ENCODE measurements around the gene MEF2C.

The MEF2C gene

GRCh38 chr5:88740604-88741185, 142.3 kb downstream of the MEF2C start:
- Mint-ChIP-seq H3K27ac (no peak overlapping the region), H3K27me3 (ENCODE audit: low read depth) (peaks cover 8% of the 10 kb centered on the region), H3K4me1 (ENCODE audit: low read depth) (no peaks in the 10 kb centered on the region), H3K9me3 (no peaks in the 10 kb centered on the region), H3K4me3 (no peak overlapping the region), H3K36me3 (ENCODE audit: low read depth) (no peaks in the 10 kb centered on the region)

- H3K27me3 Mint-ChIP-seq (ENCODE audit: low read depth): peaks cover 6% of the 10 kb centered on the region
- H3K4me1 Mint-ChIP-seq (ENCODE audit: low read depth): peaks cover 2% of the 10 kb centered on the region
- H3K27ac Mint-ChIP-seq: no peak overlapping the region
- H3K9me3 Mint-ChIP-seq: no peaks in the 10 kb centered on the region
- H3K36me3 Mint-ChIP-seq (ENCODE audit: low read depth): no peaks in the 10 kb centered on the region
- no peak overlapping the region for H3K4me3 Mint-ChIP-seq
These were observed 146.5 kb downstream of the MEF2C start for GRCh38 chr5:88736494-88736893.

GRCh38 chr5:88734983-88735382, 148.0 kb downstream of the MEF2C start:
- H3K4me3 Mint-ChIP-seq: no peak overlapping the region
- no peak overlapping the region for H3K27ac Mint-ChIP-seq

GRCh38 chr5:88734191-88734640, 148.8 kb downstream of the MEF2C start:
- H3K4me1 Mint-ChIP-seq (ENCODE audit: low read depth): peaks cover 2% of the 10 kb centered on the region
- no peak overlapping the region for H3K4me3 Mint-ChIP-seq
- H3K27me3 Mint-ChIP-seq (ENCODE audit: low read depth): peaks cover 6% of the 10 kb centered on the region
- H3K36me3 Mint-ChIP-seq (ENCODE audit: low read depth): no peaks in the 10 kb centered on the region
- no peaks in the 10 kb centered on the region for H3K9me3 Mint-ChIP-seq
- no peak overlapping the region for H3K27ac Mint-ChIP-seq

More at GRCh38 chr5:88734983-88735382, 148.0 kb downstream of the MEF2C start:
- peaks cover 2% of the 10 kb centered on the region for H3K4me1 Mint-ChIP-seq (ENCODE audit: low read depth)
- H3K36me3 Mint-ChIP-seq (ENCODE audit: low read depth): no peaks in the 10 kb centered on the region
- no peaks in the 10 kb centered on the region for H3K9me3 Mint-ChIP-seq
- H3K27me3 Mint-ChIP-seq (ENCODE audit: low read depth): peaks cover 3% of the 10 kb centered on the region

- H3K4me3 Mint-ChIP-seq: no peak overlapping the region
- no peaks in the 10 kb centered on the region for H3K36me3 Mint-ChIP-seq (ENCODE audit: low read depth)
- H3K9me3 Mint-ChIP-seq: no peaks in the 10 kb centered on the region
- peaks cover 2% of the 10 kb centered on the region for H3K4me1 Mint-ChIP-seq (ENCODE audit: low read depth)
- H3K27ac Mint-ChIP-seq: no peak overlapping the region
- H3K27me3 Mint-ChIP-seq (ENCODE audit: low read depth): peaks cover 6% of the 10 kb centered on the region
These were observed 150.1 kb downstream of the MEF2C start for GRCh38 chr5:88732862-88733261.

GRCh38 chr5:88732181-88732633, 150.8 kb downstream of the MEF2C start:
- Mint-ChIP-seq H3K9me3 (no peaks in the 10 kb centered on the region), H3K4me1 (ENCODE audit: low read depth) (peaks cover 2% of the 10 kb centered on the region), H3K36me3 (ENCODE audit: low read depth) (no peaks in the 10 kb centered on the region), H3K4me3 (no peak overlapping the region), H3K27ac (no peak overlapping the region), H3K27me3 (ENCODE audit: low read depth) (peaks cover 6% of the 10 kb centered on the region)

- H3K4me1 Mint-ChIP-seq (ENCODE audit: low read depth): peaks cover 2% of the 10 kb centered on the region
- no peaks in the 10 kb centered on the region for H3K9me3 Mint-ChIP-seq
- peaks cover 15% of the 10 kb centered on the region for H3K27me3 Mint-ChIP-seq (ENCODE audit: low read depth)
- H3K4me3 Mint-ChIP-seq: no peak overlapping the region
- H3K36me3 Mint-ChIP-seq (ENCODE audit: low read depth): no peaks in the 10 kb centered on the region
- no peak overlapping the region for H3K27ac Mint-ChIP-seq
These were observed 153.2 kb downstream of the MEF2C start for GRCh38 chr5:88729829-88730182.

- Mint-ChIP-seq H3K27me3 (ENCODE audit: low read depth) (peaks cover 15% of the 10 kb centered on the region), H3K4me1 (ENCODE audit: low read depth) (peaks cover 2% of the 10 kb centered on the region), H3K9me3 (no peaks in the 10 kb centered on the region), H3K27ac (no peak overlapping the region), H3K4me3 (no peak overlapping the region), H3K36me3 (ENCODE audit: low read depth) (no peaks in the 10 kb centered on the region)
These were observed 153.7 kb downstream of the MEF2C start for GRCh38 chr5:88729084-88729828.

GRCh38 chr5:88727705-88728313, 155.2 kb downstream of the MEF2C start:
- Mint-ChIP-seq H3K27me3 (ENCODE audit: low read depth) (peaks cover 12% of the 10 kb centered on the region), H3K27ac (no peak overlapping the region), H3K36me3 (ENCODE audit: low read depth) (no peaks in the 10 kb centered on the region), H3K4me1 (ENCODE audit: low read depth) (no peaks in the 10 kb centered on the region), H3K9me3 (no peaks in the 10 kb centered on the region), H3K4me3 (no peak overlapping the region)

GRCh38 chr5:88725454-88725853, 157.5 kb downstream of the MEF2C start:
- H3K27me3 Mint-ChIP-seq (ENCODE audit: low read depth): peaks cover 15% of the 10 kb centered on the region
- no peak overlapping the region for H3K4me3 Mint-ChIP-seq
- H3K27ac Mint-ChIP-seq: no peak overlapping the region
- H3K4me1 Mint-ChIP-seq (ENCODE audit: low read depth): no peaks in the 10 kb centered on the region
- no peaks in the 10 kb centered on the region for H3K36me3 Mint-ChIP-seq (ENCODE audit: low read depth)
- H3K9me3 Mint-ChIP-seq: no peaks in the 10 kb centered on the region

- Mint-ChIP-seq H3K9me3 (no peaks in the 10 kb centered on the region), H3K4me3 (no peak overlapping the region), H3K4me1 (ENCODE audit: low read depth) (no peaks in the 10 kb centered on the region), H3K27ac (no peak overlapping the region), H3K36me3 (ENCODE audit: low read depth) (no peaks in the 10 kb centered on the region), H3K27me3 (ENCODE audit: low read depth) (peaks cover 12% of the 10 kb centered on the region)
These were observed 158.8 kb downstream of the MEF2C start for GRCh38 chr5:88724201-88724600.

GRCh38 chr5:88722546-88723073, 160.4 kb downstream of the MEF2C start:
- peaks cover 12% of the 10 kb centered on the region for H3K27me3 Mint-ChIP-seq (ENCODE audit: low read depth)
- no peaks in the 10 kb centered on the region for H3K4me1 Mint-ChIP-seq (ENCODE audit: low read depth)
- no peaks in the 10 kb centered on the region for H3K36me3 Mint-ChIP-seq (ENCODE audit: low read depth)
- no peaks in the 10 kb centered on the region for H3K9me3 Mint-ChIP-seq
- no peak overlapping the region for H3K4me3 Mint-ChIP-seq
- H3K27ac Mint-ChIP-seq: no peak overlapping the region

GRCh38 chr5:88719434-88719833, 163.6 kb downstream of the MEF2C start:
- H3K27ac Mint-ChIP-seq: no peak overlapping the region
- H3K4me1 Mint-ChIP-seq (ENCODE audit: low read depth): no peaks in the 10 kb centered on the region
- H3K9me3 Mint-ChIP-seq: no peaks in the 10 kb centered on the region
- peaks cover 6% of the 10 kb centered on the region for H3K27me3 Mint-ChIP-seq (ENCODE audit: low read depth)
- no peak overlapping the region for H3K4me3 Mint-ChIP-seq
- no peaks in the 10 kb centered on the region for H3K36me3 Mint-ChIP-seq (ENCODE audit: low read depth)

GRCh38 chr5:88718736-88719135, 164.2 kb downstream of the MEF2C start:
- H3K36me3 Mint-ChIP-seq (ENCODE audit: low read depth): no peaks in the 10 kb centered on the region
- no peak overlapping the region for H3K27ac Mint-ChIP-seq
- H3K27me3 Mint-ChIP-seq (ENCODE audit: low read depth): peaks cover 6% of the 10 kb centered on the region
- no peaks in the 10 kb centered on the region for H3K4me1 Mint-ChIP-seq (ENCODE audit: low read depth)
- no peaks in the 10 kb centered on the region for H3K9me3 Mint-ChIP-seq
- no peak overlapping the region for H3K4me3 Mint-ChIP-seq

- H3K36me3 Mint-ChIP-seq (ENCODE audit: low read depth): no peaks in the 10 kb centered on the region
- no peak overlapping the region for H3K4me3 Mint-ChIP-seq
- peaks cover 3% of the 10 kb centered on the region for H3K27me3 Mint-ChIP-seq (ENCODE audit: low read depth)
- no peaks in the 10 kb centered on the region for H3K9me3 Mint-ChIP-seq
- H3K4me1 Mint-ChIP-seq (ENCODE audit: low read depth): no peaks in the 10 kb centered on the region
- no peak overlapping the region for H3K27ac Mint-ChIP-seq
These were observed 166.9 kb downstream of the MEF2C start for GRCh38 chr5:88716101-88716500.

Data from T-helper 1 cell treated with Interleukin-12 subunit alpha and Interleukin-12 subunit beta and Interleukin-4 antibody, amounts not matched to agents 30 μg/mL and 1 μg/mL, for 36 hours (primary cell).